Heart left ventricle (tissue), 16 donors: Measurements from ENCODE around the gene C8A. TPM values are rescaled to one million over a fixed set of nuclear protein-coding genes. Genes with fewer than 3 reads are reported as not detected.

ENCODE experiments used
- ATAC-seq, 4 donors: fragments of 200-7000 bp; cut with Tn5 transposase; one replicate each; pipeline ENCODE4 v1.9.1; 2020 to 2022; ENCODE audit warnings: moderate library complexity in 4 of 4, mild to moderate bottlenecking in 3 of 4, moderate number of reproducible peaks in 1 of 4
- DNase-seq, 5 donors: peaks; one replicate each; pipeline ENCODE4 v3.0.0-alpha.2; 2020
- H3K27ac ChIP-seq, 12 donors: fragments of 200-600 bp; sonication (generic) in 4 of 12; one replicate each; pipeline versions ENCODE4 v1.5.0 to v1.8.0; 2016 to 2022; ENCODE audit warnings: mild to moderate bottlenecking in 2 of 12
- H3K27me3 ChIP-seq, 9 donors: fragments of 200-600 bp; sonication (generic) in 2 of 9; one replicate each; pipeline versions ENCODE4 v1.5.1 to v1.8.0; 2016 to 2022; ENCODE audit warnings: mild to moderate bottlenecking in 3 of 9
- H3K36me3 ChIP-seq, 9 donors: fragments of 200-600 bp; sonication (generic) in 2 of 9; one replicate each; pipeline versions ENCODE4 v1.5.0 to v1.8.0; 2018 to 2022; ENCODE audit warnings: mild to moderate bottlenecking in 2 of 9
- H3K4me1 ChIP-seq, 12 donors: fragments of 200-600 bp; sonication (generic) in 4 of 12; one replicate each; pipeline versions ENCODE4 v1.5.0 to v1.8.0; 2016 to 2022; ENCODE audit warnings: mild to moderate bottlenecking in 3 of 12
- H3K4me3 ChIP-seq, 12 donors: fragments of 200-600 bp; sonication (generic) in 4 of 12; one replicate each; pipeline versions ENCODE4 v1.5.0 to v1.8.0; 2017 to 2022; ENCODE audit warnings: mild to moderate bottlenecking in 9 of 12, moderate library complexity in 4 of 12
- H3K9me3 ChIP-seq, 12 donors: fragments of 200-600 bp; sonication (generic) in 4 of 12; one replicate each; pipeline versions ENCODE4 v1.5.0 to v1.8.0; 2016 to 2022; ENCODE audit warnings: mild to moderate bottlenecking in 1 of 12
- CTCF ChIP-seq, 12 donors: fragments of 200-600 bp; sonication (generic) in 4 of 12; IDR thresholded peaks; one replicate each; pipeline versions ENCODE4 v1.5.0 to v1.8.0; 2018 to 2022; ENCODE audit warnings: antibody characterized with exemption in 12 of 12, mild to moderate bottlenecking in 5 of 12
- POLR2A ChIP-seq, 2 donors: fragments of 450-650 bp; IDR thresholded peaks; one replicate each; pipeline ENCODE4 v1.6.1; 2017; ENCODE audit warnings: antibody characterized with exemption in 2 of 2, mild to moderate bottlenecking in 2 of 2, moderate library complexity in 2 of 2
- WGBS, 4 donors: extraction: QIAGEN DNeasy Blood & Tissue Kit in 2 of 4; methylation state at CpG; one replicate each; pipeline versions ENCODE4 v1.1.5 to v1.1.7; 2013 to 2018; 5-methylcytosine and 5-hydroxymethylcytosine counted together
- intact Hi-C, 10 donors: fragments of 100-400 bp; cut with DNase I; formaldehyde crosslinking; loops; one replicate each; pipeline versions ENCODE4 v1.11.1 to v1.14.2; 2022
- polyA plus RNA-seq, 2 donors: library from polyadenylated mRNA; stranded (reverse); fragments of 200-250 nt; gene quantifications; one replicate each; pipeline ENCODE4 v1.2.3, GENCODE V29; 2013
- total RNA-seq, 9 donors: library from RNA; depleted of rRNA in 2 of 9; stranded (reverse); fragments of >200 nt in 2 of 9; fragmentation: NEBNext Ultra II Directional in 3 of 9; extraction: Animal tissue kit (Norgen Biotek cat#: 25700) in 3 of 9; gene quantifications; one replicate each; pipeline versions ENCODE4 v1.1.0 to v1.2.4, GENCODE V29; 2016 to 2023
- donor health status: ischemic (EF 13 %, LVEDD 7.1; RV severe dilation, severe dysfunction).
- donor health status: healthy with polysubstance abuse.
- donor health status: DM: no; HTN: yes; CAD: no.
- donor health status: DM: no; HTN: no; CAD: no.
- donor health status: ischemic (EF 25% LVEDD 6.9; RV normal size, moderate dysfunction).
- donor health status: ischemic (EF 25% LVEDD 5.7; RV mildly dilated, moderate dysfunction).
- donor health status: healthy.
- donor health status: DM: yes; HTN: yes; CAD: no.
- donor health status: ischemic (EF 35%, LVEDD 5.7; RV mildly dilated, moderate dysfunction).
- donor health status: nonischemic (EF 11% LVEDD 7.7; RV severe dilation, severe dysfunction).
- donor health status: DM: yes; HTN: yes; CAD: no.
- donor health status: PGD.
- donor health status: ischemic (EF 29% LVEDD 5.4; RV normal size, mild dysfunction).
- donor health status: nonischemic (EF 23%, LVEDD 6.1; RV moderate dilation, normal function).

Gene C8A
- total and polyA plus RNA-seq, 11 donors = not detected

- intact Hi-C loops = no loop called here
- ATAC-seq (no peak), DNase-seq (no peak)
- Histone ChIP-seq H3K36me3 (no peaks in the 10 kb centered on the region), H3K27me3 (no peaks in the 10 kb centered on the region), H3K9me3 (no peaks in the 10 kb centered on the region), H3K27ac (no peak overlapping the region), H3K4me1 (peaks cover 0 to 32% (median 0%) of the 10 kb centered on the region in 12 donors), H3K4me3 (no peak overlapping the region)
- 80 to 91% (median 87%) methylated on average over 9 to 12 of the region's 12 CpGs for WGBS, 4 donors
- TF ChIP-seq CTCF (IDR thresholded peaks at IDR 0.05) (no peak), POLR2A (IDR thresholded peaks at IDR 0.05) (no peak)
These were observed 57.7 kb downstream of the C8A start for GRCh38 chr1:56912325-56912724.

- 30 to 52% (median 49%) methylated on average over 2 to 4 of the region's 4 CpGs for WGBS, 4 donors
- Histone ChIP-seq H3K36me3 (no peaks in the 10 kb centered on the region), H3K9me3 (no peaks in the 10 kb centered on the region), H3K4me3 (no peak overlapping the region), H3K27me3 (no peaks in the 10 kb centered on the region), H3K27ac (no peak overlapping the region), H3K4me1 (peaks cover 0 to 4% (median 0%) of the 10 kb centered on the region in 12 donors)
- TF ChIP-seq POLR2A (IDR thresholded peaks at IDR 0.05) (no peak), CTCF (IDR thresholded peaks at IDR 0.05) (no peak)
- ATAC-seq (peak in 3 of 4 donors; percentile 66 to 87 (median 85)), DNase-seq (peak in 2 of 5 donors; percentile 41 to 45)
- intact Hi-C loops = no loop called here
These were observed 61.4 kb downstream of the C8A start for GRCh38 chr1:56915960-56916359.

- no peaks in the 10 kb centered on the region for H3K27me3 ChIP-seq
- no peaks in the 10 kb centered on the region for H3K4me1 ChIP-seq
- no peaks in the 10 kb centered on the region for H3K36me3 ChIP-seq
- H3K9me3 ChIP-seq = no peaks in the 10 kb centered on the region
- H3K27ac ChIP-seq = no peak overlapping the region
- intact Hi-C loops = no loop called here
- WGBS, 4 donors = 82 to 90% (median 84%) methylated on average over 3 of the region's 3 CpGs
- TF ChIP-seq CTCF (IDR thresholded peaks at IDR 0.05) (no peak), POLR2A (IDR thresholded peaks at IDR 0.05) (no peak)
- H3K4me3 ChIP-seq = no peak overlapping the region
- DNase-seq (no peak), ATAC-seq (no peak)
These were observed 62.0 kb downstream of the C8A start for GRCh38 chr1:56916630-56917029.

- ATAC-seq (no peak), DNase-seq (no peak)
- H3K4me1 ChIP-seq = no peaks in the 10 kb centered on the region
- intact Hi-C loops = no loop called here
- no peaks in the 10 kb centered on the region for H3K9me3 ChIP-seq
- no peaks in the 10 kb centered on the region for H3K27me3 ChIP-seq
- TF ChIP-seq POLR2A (IDR thresholded peaks at IDR 0.05) (no peak), CTCF (IDR thresholded peaks at IDR 0.05) (no peak)
- WGBS, 4 donors = 59 to 82% (median 73%) methylated on average over 5 of the region's 5 CpGs
- no peak overlapping the region for H3K4me3 ChIP-seq
- no peaks in the 10 kb centered on the region for H3K36me3 ChIP-seq
- no peak overlapping the region for H3K27ac ChIP-seq
These were observed 62.8 kb downstream of the C8A start for GRCh38 chr1:56917356-56917755.
